ENCODE results near the gene WDR91.
A peak's percentile ranks its signal among the peaks of the same experiment; 100 is the strongest.

WDR91 gene

DNA sequence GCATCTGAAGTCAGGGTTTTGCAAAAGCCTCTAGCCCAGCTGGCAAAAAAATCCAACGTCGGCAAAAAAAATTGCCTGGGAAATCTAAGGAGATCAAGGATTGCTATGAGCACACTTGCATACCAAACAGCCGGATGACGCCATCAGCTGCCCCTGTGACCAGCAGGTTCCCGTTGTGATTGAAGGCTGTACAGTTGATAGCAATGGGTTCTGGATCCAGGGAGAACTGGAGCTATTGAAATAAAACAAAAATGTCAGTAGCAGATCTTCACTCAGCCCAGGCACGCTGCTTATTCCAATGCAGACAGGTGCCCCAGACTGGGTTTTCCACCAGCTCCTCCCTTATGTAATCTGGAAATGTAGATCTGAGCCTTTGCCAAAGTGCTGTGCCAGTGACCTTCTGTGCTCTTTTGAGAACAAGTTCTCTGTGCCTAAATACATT is 22.1 kb downstream of the WDR91 start:
- TF ChIP-seq, protein P1, sequence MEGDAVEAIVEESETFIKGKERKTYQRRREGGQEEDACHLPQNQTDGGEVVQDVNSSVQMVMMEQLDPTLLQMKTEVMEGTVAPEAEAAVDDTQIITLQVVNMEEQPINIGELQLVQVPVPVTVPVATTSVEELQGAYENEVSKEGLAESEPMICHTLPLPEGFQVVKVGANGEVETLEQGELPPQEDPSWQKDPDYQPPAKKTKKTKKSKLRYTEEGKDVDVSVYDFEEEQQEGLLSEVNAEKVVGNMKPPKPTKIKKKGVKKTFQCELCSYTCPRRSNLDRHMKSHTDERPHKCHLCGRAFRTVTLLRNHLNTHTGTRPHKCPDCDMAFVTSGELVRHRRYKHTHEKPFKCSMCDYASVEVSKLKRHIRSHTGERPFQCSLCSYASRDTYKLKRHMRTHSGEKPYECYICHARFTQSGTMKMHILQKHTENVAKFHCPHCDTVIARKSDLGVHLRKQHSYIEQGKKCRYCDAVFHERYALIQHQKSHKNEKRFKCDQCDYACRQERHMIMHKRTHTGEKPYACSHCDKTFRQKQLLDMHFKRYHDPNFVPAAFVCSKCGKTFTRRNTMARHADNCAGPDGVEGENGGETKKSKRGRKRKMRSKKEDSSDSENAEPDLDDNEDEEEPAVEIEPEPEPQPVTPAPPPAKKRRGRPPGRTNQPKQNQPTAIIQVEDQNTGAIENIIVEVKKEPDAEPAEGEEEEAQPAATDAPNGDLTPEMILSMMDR (IDR thresholded peaks at IDR 0.05; ENCODE audit: borderline replicate concordance, control extremely low read depth, extremely low read depth, insufficient read depth, missing control alignments): no peak
- DNase-seq (ENCODE audit: low spot score): no peak
- in situ Hi-C loops (cut with MboI; ENCODE audit: low sequenced_read_pairs, unreplicated experiment): no loop called here

DNA sequence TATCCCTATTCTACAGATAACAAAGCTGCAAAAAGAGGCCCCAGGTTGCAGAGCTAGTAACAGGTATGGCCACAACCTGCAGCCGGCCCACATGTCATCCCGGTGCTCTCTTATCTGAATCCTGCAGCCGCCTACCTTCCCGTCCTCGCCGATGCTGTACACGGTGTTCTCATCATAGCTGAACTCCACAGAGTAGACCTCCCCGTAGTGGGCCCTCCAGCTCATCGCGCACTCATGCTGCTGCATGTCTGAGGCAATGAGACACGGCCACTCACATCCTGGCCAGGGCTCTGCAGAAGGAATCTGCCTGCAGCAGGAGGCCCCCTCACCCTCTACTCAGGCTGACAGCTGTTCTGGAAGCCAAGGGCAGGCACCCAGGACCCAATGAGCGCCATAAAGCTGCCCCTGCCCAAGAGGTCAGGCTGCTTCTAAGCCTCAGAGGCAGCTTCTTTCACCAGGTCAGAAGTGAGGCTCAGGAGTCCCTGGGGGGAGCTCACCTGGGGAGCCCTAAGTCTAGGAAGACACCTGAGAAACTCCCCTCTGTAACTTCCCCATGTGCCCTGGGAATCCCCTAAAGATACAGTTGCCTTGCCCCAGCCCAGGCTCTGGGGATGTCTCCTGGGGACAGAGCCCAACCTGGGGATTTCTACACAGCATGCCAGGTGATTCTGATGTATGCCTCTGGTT is 22.9 kb downstream of the WDR91 start:
- DNase-seq (ENCODE audit: low spot score): peak; percentile 58
- in situ Hi-C loops (cut with MboI; ENCODE audit: low sequenced_read_pairs, unreplicated experiment): no loop called here
- TF ChIP-seq, protein P1 (IDR thresholded peaks at IDR 0.05; ENCODE audit: borderline replicate concordance, control extremely low read depth, extremely low read depth, insufficient read depth, missing control alignments): no peak

DNA sequence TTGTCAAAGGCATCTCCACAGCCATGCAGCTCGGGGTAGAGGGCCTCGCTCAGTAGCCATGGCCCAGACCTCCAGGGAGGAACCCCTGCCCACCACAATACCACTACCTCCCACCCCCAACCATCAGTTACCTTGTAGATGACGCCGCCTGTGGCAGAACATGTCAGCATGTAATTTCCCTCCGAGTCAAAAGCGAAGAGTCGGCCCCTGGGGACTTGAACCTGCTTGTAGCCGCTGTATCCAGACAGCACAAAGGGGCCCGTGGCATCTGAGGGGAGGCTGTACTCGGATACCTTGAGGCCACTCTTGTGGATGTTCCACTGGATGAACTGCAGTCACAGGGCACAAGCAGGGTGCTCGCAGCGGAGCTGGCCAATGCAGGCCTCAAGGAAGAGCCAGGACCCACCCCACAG is 24.5 kb downstream of the WDR91 start:
- in situ Hi-C loops (cut with MboI; ENCODE audit: low sequenced_read_pairs, unreplicated experiment): no loop called here
- TF ChIP-seq, protein P1 (IDR thresholded peaks at IDR 0.05; ENCODE audit: borderline replicate concordance, control extremely low read depth, extremely low read depth, insufficient read depth, missing control alignments): no peak

DNA sequence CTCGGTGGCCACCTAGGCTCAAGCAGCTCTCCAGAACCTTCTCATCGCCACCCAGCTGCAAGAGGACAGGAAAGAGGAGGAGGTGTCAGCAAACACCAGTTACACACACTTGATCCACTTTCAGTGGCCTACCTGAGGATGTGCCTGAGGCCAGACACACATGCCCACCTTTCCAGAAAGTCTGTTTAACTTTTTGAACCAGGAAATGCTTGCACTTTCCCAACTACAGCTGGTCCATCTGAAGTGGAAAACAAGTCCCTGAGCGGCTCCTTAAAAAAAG is 25.1 kb downstream of the WDR91 start:
- in situ Hi-C loops (cut with MboI; ENCODE audit: low sequenced_read_pairs, unreplicated experiment): no loop called here
- DNase-seq (ENCODE audit: low spot score): peak; percentile 52
- TF ChIP-seq, protein P1 (IDR thresholded peaks at IDR 0.05; ENCODE audit: borderline replicate concordance, control extremely low read depth, extremely low read depth, insufficient read depth, missing control alignments): no peak

More for the DNA sequence above, 24.5 kb downstream of the WDR91 start:
- DNase-seq (ENCODE audit: low spot score): peak; percentile 88

DNA sequence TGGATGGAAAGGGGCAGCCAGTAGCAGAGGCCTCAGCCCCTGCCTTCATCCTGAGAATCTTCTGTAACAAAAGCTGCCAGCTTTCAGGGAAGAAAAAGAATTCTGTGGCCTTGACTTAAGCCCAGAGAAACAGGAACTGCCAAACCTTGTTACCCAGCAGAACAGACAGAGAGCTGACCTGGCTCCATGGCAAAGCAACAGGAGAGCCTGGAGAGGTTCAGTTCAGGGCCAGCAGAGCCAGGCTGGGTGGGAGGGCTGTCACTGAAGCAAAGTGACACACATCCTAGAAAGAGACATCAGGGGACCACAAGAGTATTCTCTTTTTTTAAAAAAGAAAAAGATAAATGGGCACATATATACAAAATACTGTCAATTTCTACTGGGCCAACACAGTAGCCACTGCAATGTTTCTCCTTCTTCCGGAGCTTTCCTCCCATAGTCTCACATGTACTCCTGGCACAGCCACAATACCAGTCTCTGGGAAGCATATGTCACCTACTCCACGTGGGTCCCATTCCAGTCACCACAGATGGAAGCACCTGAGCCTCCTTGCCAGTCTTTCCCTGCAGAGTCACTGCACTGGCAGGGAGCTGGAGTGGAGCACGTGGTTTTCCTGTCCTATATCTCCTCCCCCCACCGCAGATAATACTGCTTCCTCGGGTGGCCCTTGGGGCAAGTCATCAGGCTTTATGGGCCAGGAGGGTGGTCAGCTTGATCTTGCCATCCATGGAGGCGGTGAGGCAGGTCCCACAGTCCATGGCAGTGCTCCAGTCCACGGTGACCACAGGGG is 25.7 kb downstream of the WDR91 start:
- in situ Hi-C loops (cut with MboI; ENCODE audit: low sequenced_read_pairs, unreplicated experiment): no loop called here
- TF ChIP-seq, protein P1 (IDR thresholded peaks at IDR 0.05; ENCODE audit: borderline replicate concordance, control extremely low read depth, extremely low read depth, insufficient read depth, missing control alignments): no peak
- peak; percentile 26 for DNase-seq (ENCODE audit: low spot score)

DNA sequence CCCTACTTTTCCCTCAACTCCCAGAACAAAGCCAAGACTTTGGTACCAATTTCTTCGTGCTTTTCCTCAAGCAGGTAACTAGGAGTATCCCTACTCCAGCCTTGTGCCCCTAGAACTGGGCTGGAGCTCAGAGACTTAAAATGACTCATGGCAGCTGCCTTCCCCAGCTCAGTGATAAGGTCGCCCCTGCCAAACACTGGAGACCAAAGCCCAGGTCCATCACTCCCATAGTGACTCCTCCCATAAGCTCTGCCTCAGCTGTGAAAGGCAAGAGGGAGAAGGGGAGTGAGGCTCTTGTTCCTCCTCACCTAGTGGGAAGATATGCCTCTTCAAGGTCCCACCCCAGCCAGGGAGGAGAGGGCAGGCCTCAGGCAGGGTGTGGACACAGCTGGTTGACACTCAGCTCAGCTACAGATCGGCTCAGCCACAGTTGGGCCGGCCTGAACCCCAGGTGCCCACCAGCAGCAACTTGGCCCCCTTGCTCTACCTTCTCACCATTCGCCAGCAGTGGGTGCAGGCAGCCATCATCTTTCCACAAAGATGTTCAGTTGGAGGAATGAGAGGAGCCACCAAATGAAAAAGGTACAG is 27.0 kb downstream of the WDR91 start:
- DNase-seq (ENCODE audit: low spot score): no peak
- in situ Hi-C loops (cut with MboI; ENCODE audit: low sequenced_read_pairs, unreplicated experiment): no loop called here
- TF ChIP-seq, protein P1 (IDR thresholded peaks at IDR 0.05; ENCODE audit: borderline replicate concordance, control extremely low read depth, extremely low read depth, insufficient read depth, missing control alignments): no peak
